GM18526 (cell line): ENCODE data around the gene ETV2.
A peak's percentile ranks its signal among the peaks of the same experiment; 100 is the strongest.

Source experiments
- POLR2A ChIP-seq: IDR thresholded peaks from 3 replicates; pipeline ENCODE4 v1.6.1; 2011; ENCODE audit not compliant: insufficient read length; ENCODE audit errors: extremely low read depth

Gene ETV2

GRCh38 chr19:35644987-35645679 lies 3.6 kb downstream of the ETV2 start:
- no peak for TF ChIP-seq POLR2A

- no peak for TF ChIP-seq POLR2A
Measured at GRCh38 chr19:35645680-35646511, 4.4 kb downstream of the ETV2 start.

GRCh38 chr19:35648017-35648961 lies 6.7 kb downstream of the ETV2 start, which contains the start of gene COX6B1:
Gene COX6B1, plus strand, starts transcription at chr19:35648323. Its CDS starts 2,921 bp downstream, at chr19:35651244.
- TF ChIP-seq POLR2A = peak; percentile 93

GRCh38 chr19:35650581-35650980 lies 9.0 kb downstream of the ETV2 start:
- no peak for TF ChIP-seq POLR2A

- no peak for TF ChIP-seq POLR2A
Measured at GRCh38 chr19:35655600-35655999, 14.1 kb downstream of the ETV2 start.

- TF ChIP-seq POLR2A = no peak
Measured at GRCh38 chr19:35656700-35657099, 15.2 kb downstream of the ETV2 start.

- no peak for TF ChIP-seq POLR2A
Measured at GRCh38 chr19:35657904-35658700, 16.6 kb downstream of the ETV2 start.

- no peak for TF ChIP-seq POLR2A
Measured at GRCh38 chr19:35661995-35662340, 20.4 kb downstream of the ETV2 start.

GRCh38 chr19:35663981-35664380 lies 22.4 kb downstream of the ETV2 start:
- no peak for TF ChIP-seq POLR2A

- no peak for TF ChIP-seq POLR2A
Measured at GRCh38 chr19:35665157-35665556, 23.6 kb downstream of the ETV2 start.

- TF ChIP-seq POLR2A = no peak
Measured at GRCh38 chr19:35665604-35666003, 24.1 kb downstream of the ETV2 start.

GRCh38 chr19:35666251-35666913 lies 24.8 kb downstream of the ETV2 start, which contains the start of gene UPK1A:
Gene UPK1A, plus strand, starts transcription at chr19:35666517. Its CDS starts 296 bp downstream, at chr19:35666813.
- TF ChIP-seq POLR2A = no peak

- no peak for TF ChIP-seq POLR2A
Measured at GRCh38 chr19:35669566-35669965, 28.0 kb downstream of the ETV2 start.

- TF ChIP-seq POLR2A = no peak
Measured at GRCh38 chr19:35669974-35670373, 28.4 kb downstream of the ETV2 start.
